Putamen (tissue), 1 donor: ENCODE data around the gene SLC24A1.

ENCODE experiments used
- DNase-seq: peaks from one replicate; pipeline ENCODE4 v3.0.0-alpha.2; 2016; ENCODE audit warnings: low spot score

SLC24A1 gene

DNA sequence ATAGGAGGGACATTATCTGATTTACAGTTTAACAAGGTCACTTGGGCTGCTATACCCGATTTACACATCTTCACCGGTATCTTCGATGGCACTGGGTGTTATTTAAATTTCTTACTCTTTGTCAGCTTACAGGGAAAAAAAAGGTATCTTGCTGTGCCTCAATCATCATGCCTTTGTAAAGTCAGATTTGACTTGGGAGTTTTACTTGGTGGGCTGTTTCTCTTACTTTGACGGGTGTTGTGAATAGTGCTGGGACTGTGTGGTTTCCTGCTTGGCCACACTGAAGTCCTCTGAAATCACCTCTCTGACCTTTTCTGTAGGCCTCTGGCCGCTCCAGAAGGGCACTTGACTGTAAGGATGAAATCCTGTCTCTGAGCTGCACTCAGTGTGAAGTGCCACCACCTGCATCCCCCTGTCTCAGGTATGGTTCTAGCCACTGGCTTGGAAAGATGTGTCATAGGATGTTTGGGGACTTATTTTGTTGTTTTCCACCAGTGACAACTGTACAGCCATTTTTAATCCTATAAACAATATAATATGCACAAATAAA lies 3.1 kb upstream of the SLC24A1 start:
- DNase-seq, result no peak

DNA sequence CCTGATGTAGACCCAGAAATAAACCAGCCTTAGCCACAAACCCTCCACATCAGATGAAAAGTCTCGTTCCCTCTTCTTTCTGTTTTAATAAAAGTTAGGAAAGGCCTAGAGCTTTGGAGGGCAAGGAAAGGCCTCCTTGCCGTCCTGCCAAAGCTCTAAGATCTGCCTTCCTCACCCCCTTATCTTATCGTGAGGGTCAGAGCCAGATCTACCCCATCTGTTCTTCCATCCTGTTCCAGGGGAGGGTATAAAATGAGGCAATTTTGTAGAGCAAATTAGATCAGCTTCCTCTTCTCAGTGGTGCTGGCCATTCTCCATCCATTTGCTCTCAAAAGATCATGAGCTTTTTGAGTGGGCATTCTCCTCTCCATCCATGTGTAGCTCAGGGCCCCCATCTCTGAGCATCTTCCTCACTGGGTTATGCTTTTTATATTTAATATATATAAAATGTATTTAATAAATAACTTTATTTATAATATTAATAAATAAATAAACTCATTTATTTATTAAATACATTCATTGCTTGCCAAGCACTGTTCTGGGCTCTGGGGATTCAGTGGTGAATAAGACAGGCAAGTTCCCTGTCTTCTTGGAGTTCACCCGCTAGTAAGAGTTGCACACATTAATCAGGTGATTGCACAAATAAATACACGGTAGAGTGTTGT lies 2.0 kb upstream of the SLC24A1 start:
- no peak for DNase-seq

DNA sequence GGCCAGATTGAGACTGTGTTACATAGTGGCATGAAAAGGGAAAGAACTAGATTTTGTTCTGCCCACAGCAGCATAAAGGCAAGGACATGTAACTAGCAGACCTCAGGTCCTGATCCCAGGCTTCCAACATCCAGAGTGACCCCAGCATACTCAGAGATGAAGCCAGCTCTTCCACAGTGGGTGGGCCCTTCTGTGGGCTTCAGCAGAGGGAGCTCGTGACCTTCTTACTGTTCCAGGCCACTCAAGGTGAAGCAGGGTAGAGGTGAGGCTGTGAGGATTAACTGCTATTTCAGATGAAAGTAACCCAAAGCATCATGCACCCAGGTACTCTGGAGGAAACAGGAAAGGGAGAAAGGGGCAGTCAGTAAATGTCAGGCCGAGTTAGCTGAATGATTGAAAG lies 905 bp upstream of the SLC24A1 start:
- DNase-seq, result no peak

DNA sequence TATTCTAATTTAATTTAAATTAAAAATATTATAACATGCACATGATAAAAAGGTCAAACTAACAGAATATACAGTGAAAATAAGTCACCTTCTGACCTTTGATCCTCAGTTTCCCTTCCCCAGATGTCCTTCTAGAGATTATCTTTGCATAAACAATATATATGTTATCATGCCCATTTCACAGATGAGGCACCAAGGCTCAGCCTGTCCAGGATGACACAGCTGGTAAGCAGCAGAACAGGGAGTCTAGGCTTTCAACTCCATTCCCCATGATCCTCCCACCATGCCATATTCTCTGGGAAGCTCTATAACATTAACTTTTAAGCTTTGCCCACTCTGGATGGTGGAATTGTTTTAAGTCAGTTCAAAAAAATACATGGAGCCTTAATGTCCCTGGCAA lies 1.4 kb downstream of the SLC24A1 start:
- DNase-seq, result no peak

DNA sequence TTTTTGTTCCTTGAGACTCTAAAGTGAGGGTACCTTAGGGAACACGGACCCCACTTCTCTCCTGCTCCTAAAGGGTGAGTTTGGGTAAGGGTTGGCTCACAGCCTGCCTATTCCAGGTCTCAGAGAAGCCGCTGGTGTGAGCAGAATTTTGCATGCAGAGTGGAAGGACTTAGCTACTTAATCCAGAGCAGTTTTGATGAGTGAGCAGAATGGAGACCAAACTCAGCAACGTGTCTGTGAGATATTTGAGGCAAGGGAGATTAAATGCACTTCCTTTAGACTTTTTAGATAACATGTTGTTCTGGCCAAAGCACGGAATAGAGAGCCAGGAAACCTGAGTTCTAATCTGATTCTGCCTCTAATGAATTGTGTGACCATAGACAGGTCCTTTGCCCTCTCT lies 5.1 kb downstream of the SLC24A1 start:
- no peak for DNase-seq

DNA sequence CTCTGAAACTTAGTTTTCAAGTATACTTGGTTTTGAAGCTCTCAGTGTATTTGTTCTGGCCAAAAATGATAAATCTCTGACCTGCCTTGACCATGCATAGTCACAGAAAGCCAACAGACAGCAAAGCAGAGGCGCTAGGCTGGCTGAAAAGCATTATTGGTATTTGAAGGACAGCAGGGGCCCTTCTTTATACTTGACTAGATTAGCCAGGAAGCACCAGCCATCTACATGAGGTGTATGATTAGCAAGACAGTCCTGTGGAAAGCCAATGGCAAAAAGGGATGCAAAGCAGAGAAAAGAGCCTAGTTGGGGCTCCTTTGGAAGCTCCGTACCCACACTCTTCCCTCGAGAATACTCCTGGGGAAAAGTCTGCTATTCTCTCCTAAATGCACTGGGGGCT lies 7.8 kb downstream of the SLC24A1 start:
- DNase-seq, result no peak

DNA sequence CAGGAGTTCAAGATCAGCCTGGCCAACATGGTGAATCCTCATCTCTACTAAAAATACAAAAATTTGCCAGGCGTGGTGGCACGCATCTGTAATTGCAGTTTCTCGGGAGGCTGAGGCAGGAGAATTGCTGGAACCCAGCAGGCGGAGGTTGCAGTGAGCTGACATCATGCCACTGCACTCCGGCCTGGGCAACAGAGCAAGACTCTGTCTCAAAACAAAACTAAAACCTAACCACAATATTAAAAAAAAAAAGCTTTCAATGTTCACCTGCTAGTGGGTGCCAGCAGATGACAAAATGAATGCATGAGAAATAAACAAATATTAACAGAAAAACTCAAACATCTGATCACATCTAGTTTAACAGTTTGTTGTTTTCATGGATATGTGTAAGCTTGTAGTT lies 9.0 kb downstream of the SLC24A1 start:
- DNase-seq, result no peak

DNA sequence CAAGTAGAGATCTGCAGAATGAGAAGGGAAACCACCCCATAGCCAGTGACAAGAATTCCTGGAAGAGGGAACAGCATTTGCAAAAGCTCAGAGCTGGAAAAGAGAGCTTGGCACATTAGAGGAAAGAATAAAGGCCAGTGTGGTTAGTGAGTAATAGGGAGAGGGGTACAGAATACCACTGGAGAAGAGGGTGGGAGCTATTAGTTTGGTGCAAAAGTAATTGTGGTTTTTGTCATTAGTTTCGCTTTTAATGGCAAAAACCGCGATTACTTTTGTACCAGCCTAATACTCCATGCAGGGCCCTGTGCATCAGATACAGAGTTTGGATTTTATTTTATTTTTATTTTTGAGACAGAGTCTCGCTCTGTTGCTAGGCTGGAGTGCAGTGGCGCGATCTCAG lies 9.8 kb downstream of the SLC24A1 start:
- no peak for DNase-seq

DNA sequence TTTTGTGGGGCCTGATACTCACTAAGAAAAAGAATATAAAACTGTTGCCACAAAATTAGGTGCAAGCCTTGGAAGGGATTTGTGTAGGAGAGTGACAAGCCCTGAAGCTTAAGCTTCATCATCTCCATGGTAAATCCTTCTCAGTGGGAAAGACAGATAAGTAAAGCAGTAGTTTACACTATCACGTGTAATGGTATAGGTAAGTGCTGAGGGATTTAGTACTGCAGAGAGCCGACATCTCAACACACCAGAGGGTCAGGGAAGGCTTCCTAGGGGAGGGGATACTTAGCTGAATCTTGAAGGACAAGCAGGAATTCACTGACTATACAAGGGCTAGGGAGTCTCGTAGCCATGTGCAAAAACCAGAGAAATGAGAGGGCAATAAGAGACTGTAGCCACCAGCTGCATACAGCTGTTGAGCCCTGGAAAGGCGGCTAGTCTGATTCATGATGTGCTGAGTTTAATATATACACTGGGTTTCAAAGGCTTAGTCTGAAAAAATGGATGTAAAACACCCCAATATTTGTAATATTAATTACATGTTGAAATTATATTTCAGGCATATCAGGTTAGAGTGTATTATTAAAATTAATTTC lies 11.1 kb downstream of the SLC24A1 start:
- no peak for DNase-seq

DNA sequence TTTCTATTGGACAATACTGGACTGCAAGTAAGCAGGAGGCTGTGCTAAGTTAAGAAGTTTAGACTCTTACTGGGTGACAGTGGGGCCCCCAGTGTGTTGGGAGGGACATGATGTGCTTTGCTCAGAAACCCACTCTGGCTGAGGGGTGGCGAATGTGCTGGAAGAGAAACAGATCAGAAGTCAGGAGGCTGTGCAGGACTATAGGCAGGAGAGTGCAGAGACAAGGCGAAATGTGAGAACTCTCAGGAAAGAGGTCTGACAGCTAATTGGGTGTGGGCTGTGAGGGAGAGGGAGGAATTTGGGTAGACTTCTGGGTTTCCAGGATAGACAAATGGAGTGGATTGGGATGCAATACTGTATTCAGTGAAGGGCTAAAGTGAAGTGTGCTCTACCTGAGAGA lies 12.0 kb downstream of the SLC24A1 start:
- no peak for DNase-seq

DNA sequence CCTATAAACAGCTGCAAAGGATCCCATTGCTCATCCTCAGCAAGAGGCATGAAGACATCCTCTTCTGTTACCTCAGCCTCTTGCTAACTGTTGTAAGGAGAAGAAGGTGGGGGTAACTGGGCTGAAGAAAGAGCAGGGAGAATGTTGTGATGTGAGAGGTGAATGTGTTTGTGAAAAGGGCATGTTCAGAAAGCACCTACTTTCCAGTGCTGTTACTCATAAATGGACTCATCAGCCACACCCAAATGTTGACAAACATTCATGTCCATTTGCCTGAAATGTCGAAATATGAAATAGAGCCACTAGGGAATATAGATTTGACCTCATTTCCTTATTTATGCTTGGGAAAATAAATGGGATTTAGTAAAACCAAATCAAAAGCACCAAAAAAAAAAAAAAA lies 12.6 kb downstream of the SLC24A1 start:
- DNase-seq, result no peak

DNA sequence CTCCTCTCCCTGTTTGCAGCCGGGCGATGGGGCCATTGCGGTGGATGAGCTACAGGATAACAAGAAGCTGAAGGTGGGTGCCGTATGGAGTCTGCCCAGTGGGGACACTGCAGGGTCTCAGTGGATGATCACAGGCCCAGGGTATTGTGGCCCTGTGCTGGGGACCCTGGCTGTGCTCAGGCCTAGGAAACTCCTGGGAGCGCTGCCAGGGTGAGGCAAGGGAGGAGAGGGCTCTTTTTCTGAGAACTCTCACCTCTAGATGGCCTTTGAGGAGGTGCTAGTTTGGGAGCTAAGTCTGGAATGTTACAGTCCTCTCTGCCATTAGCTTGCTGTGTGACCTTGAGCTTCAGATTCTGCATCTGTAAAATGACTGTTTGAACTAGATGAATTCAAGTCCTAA lies 16.4 kb downstream of the SLC24A1 start:
- no peak for DNase-seq

DNA sequence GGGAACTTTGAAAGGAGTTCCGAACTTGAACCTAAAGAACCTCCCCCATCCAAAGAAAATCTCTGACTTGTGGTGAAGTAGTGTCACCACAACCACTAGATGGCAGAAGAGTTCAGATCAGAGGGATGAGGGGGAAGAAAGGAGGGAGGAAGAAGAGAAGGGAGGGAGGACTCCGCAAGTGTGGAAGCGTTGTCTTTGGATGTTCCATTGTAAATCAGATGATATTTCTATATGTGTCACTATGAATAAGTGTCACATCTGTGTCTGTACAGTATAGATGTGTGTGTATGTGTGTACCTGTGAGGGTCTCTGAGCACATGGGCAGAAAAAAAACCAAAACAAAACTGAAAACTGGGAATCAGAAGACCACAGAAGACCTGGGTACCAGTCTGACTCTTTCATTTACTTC lies 16.9 kb downstream of the SLC24A1 start:
- peak; percentile 72 for DNase-seq

DNA sequence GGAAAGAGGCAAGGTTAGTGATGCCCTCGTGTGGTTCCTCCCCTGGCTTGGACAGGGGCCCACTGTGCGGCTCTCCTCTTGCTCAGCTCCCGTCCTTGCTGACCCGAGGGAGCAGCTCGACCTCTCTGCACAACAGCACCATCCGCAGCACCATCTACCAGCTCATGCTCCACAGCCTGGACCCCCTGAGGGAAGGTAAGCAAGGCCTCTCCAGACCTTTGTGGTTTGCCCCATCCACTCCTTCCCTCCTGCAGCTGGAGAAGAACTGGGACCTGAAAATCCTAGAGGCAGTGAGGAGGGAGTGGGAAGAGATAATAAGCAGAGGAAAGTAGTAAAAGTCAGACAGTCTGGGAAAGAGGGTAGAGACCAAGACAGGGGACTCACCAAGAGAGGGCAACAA lies 17.8 kb downstream of the SLC24A1 start:
- no peak for DNase-seq

DNA sequence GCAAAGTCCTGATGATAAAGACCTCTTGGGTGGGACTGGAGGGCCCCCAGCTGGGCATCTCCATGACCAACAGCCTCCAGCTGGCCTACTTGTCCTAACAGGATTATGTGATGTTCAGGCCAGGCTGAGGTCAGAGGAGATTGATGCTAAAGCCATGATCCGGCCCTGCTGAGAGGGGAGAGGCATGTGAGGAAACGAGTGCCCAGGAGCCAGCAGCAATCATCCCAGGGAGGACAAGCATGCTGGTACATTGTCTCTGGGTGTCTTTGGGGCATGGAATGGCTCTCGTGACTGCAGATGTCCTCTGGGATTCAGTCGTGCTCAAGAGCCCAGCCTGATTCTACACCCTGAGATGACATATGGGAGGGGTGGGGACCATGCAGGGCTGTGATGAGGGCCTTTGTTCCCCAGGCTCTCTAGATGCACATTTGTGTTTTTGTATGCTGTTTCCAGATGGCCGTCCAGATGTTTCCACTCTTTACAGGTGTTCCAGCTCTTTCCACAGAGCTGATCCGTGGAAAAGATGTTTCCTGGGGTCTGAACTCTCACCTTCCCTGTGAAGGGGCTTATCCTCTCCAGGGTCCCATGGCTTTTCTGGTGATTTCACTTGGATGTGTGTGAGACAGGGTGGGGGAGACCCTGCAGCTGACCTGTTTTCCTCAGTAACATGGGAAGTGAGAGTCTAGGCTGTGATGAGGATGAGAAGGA lies 20.2 kb downstream of the SLC24A1 start:
- DNase-seq, result no peak

DNA sequence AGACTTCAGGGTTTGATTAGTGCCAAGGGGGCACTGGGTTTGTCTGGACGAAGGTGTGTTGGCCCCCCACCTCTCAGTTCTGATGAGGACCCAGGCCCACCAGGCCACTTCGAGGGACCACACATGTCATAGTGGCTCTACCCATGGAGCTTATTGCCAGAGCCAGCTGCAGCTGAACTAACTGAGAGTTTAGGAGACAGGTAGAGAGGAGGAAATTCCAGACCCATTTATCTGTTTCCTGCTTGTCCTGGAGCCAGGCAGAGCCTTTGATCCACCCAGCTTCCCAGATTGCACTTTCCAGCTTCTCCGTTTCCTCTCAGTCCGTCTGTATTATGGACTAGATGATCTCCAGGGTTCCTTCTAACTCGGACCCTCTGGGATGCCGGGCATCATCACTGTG lies 20.9 kb downstream of the SLC24A1 start:
- no peak for DNase-seq

DNA sequence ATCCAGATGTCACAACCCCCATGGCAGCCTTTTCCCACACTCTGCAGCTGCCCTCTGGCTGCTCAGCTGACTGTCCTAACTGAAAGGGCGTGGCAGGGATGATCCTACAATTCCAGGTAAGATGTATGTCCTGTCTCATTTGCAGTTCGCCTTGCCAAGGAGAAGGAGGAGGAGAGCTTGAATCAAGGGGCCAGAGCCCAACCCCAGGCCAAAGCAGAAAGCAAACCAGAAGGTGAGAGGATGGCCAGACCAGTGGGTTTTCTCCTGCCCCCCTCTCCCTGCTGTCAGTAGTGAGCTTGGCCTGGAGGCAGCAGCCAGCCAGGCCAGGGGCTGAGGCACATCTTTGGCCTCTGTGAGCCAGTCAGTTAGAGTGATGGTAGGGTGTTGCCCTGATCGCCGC lies 22.5 kb downstream of the SLC24A1 start:
- DNase-seq, result no peak

DNA sequence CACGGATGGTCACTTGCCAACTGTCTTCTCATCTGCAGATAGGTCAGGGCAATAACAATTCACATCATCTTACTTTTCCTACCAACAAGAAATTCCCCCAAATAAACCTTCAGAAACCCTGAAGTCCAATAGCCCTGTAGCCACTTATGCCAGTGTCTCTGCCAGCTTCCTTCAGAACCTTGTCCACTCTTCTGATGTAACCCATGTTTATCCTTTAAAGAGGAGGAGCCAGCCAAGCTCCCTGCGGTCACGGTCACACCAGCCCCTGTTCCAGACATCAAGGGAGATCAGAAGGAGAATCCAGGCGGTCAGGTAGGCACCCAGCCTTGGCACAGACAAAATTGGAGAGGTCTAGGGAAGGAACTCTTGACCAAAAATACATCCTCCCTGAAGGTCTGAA lies 23.7 kb downstream of the SLC24A1 start:
- no peak for DNase-seq

DNA sequence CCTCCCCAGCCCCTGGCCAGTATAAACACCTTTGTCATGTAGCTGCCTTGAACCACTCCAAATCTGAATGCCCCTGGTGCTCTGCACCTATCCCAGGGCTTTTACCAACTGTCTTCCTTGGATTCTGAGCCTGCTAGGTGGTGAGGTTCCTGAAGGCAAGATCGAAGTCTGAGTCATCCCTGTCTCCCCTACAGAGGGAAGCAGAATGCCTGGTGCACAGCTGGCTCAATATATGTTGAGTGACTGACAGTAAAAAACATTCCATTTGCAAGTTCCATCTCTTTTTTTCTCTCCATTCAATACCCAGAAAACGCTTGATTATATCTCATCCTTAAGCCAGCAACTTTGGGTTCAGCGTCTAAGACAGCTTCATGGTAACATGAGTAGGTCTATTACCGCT lies 24.7 kb downstream of the SLC24A1 start:
- DNase-seq, result no peak

DNA sequence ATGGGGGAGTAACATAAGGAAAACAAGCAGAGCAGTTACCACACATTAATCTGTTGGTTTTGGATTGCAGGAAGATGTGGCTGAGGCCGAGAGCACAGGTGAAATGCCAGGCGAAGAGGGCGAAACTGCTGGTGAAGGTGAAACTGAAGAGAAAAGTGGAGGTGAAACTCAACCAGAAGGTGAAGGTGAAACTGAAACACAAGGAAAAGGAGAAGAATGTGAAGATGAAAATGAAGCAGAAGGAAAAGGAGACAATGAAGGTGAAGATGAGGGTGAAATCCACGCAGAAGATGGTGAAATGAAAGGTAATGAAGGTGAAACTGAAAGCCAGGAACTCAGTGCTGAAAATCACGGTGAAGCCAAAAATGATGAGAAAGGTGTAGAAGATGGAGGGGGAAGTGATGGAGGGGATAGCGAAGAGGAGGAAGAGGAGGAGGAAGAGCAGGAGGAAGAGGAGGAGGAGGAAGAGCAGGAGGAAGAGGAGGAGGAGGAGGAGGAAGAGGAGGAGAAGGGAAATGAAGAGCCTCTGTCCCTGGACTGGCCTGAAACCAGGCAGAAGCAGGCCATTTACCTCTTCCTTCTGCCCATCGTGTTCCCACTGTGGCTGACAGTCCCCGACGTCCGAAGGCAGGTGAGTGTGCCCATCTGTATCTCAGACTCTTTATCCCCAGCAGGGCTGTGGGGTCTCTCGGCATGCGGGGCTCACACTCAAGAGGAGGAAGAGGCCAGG lies 28.7 kb downstream of the SLC24A1 start:
- no peak for DNase-seq

DNA sequence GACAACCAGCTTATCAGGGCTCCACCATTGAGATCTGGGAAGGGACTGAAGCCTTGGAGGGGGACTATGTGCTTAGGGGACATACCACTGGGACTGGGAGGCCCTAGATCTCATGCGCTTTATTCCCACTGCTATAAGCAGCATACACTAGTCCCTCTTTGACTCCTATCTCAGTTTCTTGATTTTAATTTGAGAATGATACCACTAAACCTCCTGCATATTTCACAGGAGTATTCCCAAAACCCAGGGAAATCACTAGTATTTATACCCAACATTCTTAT lies 29.2 kb downstream of the SLC24A1 start:
- no peak for DNase-seq

DNA sequence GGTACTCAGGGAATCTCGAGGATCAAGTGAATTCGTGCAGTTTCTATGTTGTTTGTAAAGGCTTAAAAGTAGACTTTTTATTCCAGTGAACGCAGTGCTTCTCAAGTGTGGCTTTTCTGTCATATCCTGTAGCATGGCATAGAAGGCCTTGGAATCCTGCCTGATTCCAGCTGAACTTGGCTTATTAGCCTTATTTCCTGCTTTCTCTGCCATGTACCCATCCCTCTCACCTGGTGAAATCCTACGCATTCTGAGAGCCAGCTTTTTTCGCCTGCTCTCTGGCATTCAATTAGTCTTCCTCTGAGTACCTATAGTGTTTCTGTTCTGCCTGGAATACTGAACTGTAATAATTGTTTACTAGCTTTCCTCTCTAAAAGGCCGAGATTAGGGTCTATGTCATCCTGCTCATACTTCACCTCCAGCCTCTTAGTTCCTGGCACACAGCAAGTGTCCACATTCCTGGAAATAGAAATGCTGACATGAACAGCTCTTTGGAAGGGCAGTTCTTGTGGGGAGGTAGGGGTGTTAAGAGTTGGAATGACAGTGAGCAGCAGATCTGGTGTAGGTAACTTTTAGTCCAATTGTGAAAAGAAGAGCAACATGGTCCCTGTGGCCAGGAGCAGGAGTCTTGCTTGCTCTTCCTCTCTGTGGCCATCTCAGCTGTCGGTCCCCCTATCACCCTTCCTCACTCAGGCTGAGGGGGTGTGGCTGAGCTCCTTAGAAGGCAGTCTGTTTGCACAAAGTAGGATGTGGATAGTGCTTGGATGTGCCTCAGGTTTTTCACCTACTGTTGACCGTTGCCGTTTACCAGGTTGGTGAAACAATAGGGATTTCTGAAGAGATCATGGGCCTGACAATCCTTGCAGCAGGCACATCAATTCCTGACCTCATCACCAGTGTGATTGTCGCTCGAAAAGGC lies 30.4 kb downstream of the SLC24A1 start:
- DNase-seq, result no peak
